ENCODE measurements around the gene DPEP1.

DNA sequence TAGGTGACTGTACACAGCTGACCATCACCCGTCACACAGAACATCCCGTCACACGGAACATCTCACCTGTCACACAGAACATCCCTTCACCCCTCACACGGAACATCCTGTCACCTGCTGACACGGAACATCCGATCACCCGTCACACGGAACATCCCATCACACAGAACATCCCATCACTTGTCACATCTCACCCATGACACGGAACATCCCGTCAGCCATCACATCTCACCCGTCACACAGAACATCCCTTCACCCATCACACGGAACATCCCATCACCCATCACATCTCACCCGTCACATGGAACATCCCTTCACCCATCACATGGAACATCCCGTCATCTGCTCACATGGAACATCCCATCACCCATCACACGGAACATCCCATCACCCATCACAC is 34.1 kb upstream of the DPEP1 start:
- TF ChIP-seq POLR2AphosphoS5 (IDR thresholded peaks at IDR 0.05; ENCODE audit: low read depth, low read length), result no peak
- no peak for TF ChIP-seq POLR2A (IDR thresholded peaks at IDR 0.05; ENCODE audit: low read depth, low read length)
